IPS-20b (cell line): Measurements from ENCODE around the gene TENM3.

Experiments
- H3K27ac ChIP-seq: one replicate; pipeline ENCODE4 v1.5.1; 2013; ENCODE audit warnings: low read length
- H3K27me3 ChIP-seq: 2 replicates; pipeline ENCODE4 v1.6.1; 2013; ENCODE audit warnings: mild to moderate bottlenecking, low read length, inconsistent platforms; ENCODE audit not compliant: insufficient read depth
- H3K36me3 ChIP-seq: 2 replicates; pipeline ENCODE4 v1.6.1; 2013; ENCODE audit warnings: low read depth, mild to moderate bottlenecking, inconsistent platforms, low read length, moderate library complexity; ENCODE audit not compliant: insufficient read depth
- H3K4me1 ChIP-seq: 2 replicates; pipeline ENCODE4 v1.6.1; 2013; ENCODE audit warnings: mild to moderate bottlenecking, control low read depth, inconsistent platforms, low read length, moderate library complexity; ENCODE audit not compliant: insufficient read depth
- H3K4me3 ChIP-seq: 2 replicates; pipeline ENCODE4 v1.5.1; 2013; ENCODE audit warnings: mild to moderate bottlenecking, low read length, inconsistent platforms
- H3K9ac ChIP-seq: 2 replicates; pipeline ENCODE4 v1.6.1; 2013; ENCODE audit warnings: low read depth, mild to moderate bottlenecking, inconsistent platforms, low read length, moderate library complexity
- H3K9me3 ChIP-seq: 2 replicates; pipeline ENCODE4 v1.6.1; 2013; ENCODE audit warnings: mild to moderate bottlenecking, low read depth, low read length, inconsistent platforms; ENCODE audit not compliant: insufficient read depth

TENM3 gene

GRCh38 chr4:182276210-182277109, 33.3 kb downstream of the TENM3 start:
- H3K27ac ChIP-seq: no peak overlapping the region
- no peaks in the 10 kb centered on the region for H3K9me3 ChIP-seq

GRCh38 chr4:182277377-182277776, 34.2 kb downstream of the TENM3 start:
- Histone ChIP-seq H3K9me3 (no peaks in the 10 kb centered on the region), H3K9ac (no peak overlapping the region), H3K36me3 (no peaks in the 10 kb centered on the region), H3K27me3 (no peaks in the 10 kb centered on the region), H3K4me1 (peaks cover 18% of the 10 kb centered on the region), H3K4me3 (no peak overlapping the region), H3K27ac (no peak overlapping the region)

More at GRCh38 chr4:182276210-182277109, 33.3 kb downstream of the TENM3 start:
- no peak overlapping the region for H3K9ac ChIP-seq
- no peak overlapping the region for H3K4me3 ChIP-seq
- H3K27me3 ChIP-seq: no peaks in the 10 kb centered on the region
- no peaks in the 10 kb centered on the region for H3K36me3 ChIP-seq
- peaks cover 18% of the 10 kb centered on the region for H3K4me1 ChIP-seq

- Histone ChIP-seq H3K27me3 (no peaks in the 10 kb centered on the region), H3K4me3 (no peak overlapping the region), H3K36me3 (no peaks in the 10 kb centered on the region), H3K27ac (no peak overlapping the region), H3K9ac (no peak overlapping the region), H3K9me3 (no peaks in the 10 kb centered on the region), H3K4me1 (peaks cover 6% of the 10 kb centered on the region; the same call in 1 of the 2 replicates)
Observed at GRCh38 chr4:182278729-182279128, 35.5 kb downstream of the TENM3 start.

GRCh38 chr4:182280436-182281111, 37.4 kb downstream of the TENM3 start:
- Histone ChIP-seq H3K4me3 (no peak overlapping the region), H3K4me1 (no peaks in the 10 kb centered on the region), H3K27ac (no peak overlapping the region), H3K9ac (no peak overlapping the region), H3K27me3 (no peaks in the 10 kb centered on the region), H3K36me3 (no peaks in the 10 kb centered on the region), H3K9me3 (no peaks in the 10 kb centered on the region)

GRCh38 chr4:182286035-182286434, 42.8 kb downstream of the TENM3 start:
- no peak overlapping the region for H3K9ac ChIP-seq
- H3K4me3 ChIP-seq: no peak overlapping the region
- no peak overlapping the region for H3K27ac ChIP-seq
- no peaks in the 10 kb centered on the region for H3K36me3 ChIP-seq
- no peaks in the 10 kb centered on the region for H3K9me3 ChIP-seq
- H3K27me3 ChIP-seq: no peaks in the 10 kb centered on the region
- H3K4me1 ChIP-seq: no peaks in the 10 kb centered on the region

- Histone ChIP-seq H3K9ac (no peak overlapping the region), H3K36me3 (no peaks in the 10 kb centered on the region), H3K9me3 (no peaks in the 10 kb centered on the region), H3K27me3 (no peaks in the 10 kb centered on the region), H3K27ac (no peak overlapping the region), H3K4me3 (no peak overlapping the region), H3K4me1 (no peaks in the 10 kb centered on the region)
Observed at GRCh38 chr4:182286931-182287330, 43.7 kb downstream of the TENM3 start.

GRCh38 chr4:182288534-182288933, 45.3 kb downstream of the TENM3 start:
- H3K4me3 ChIP-seq: no peak overlapping the region
- peaks cover 3% of the 10 kb centered on the region; the same call in 1 of the 2 replicates for H3K4me1 ChIP-seq
- H3K27ac ChIP-seq: no peak overlapping the region
- H3K36me3 ChIP-seq: no peaks in the 10 kb centered on the region
- H3K27me3 ChIP-seq: no peaks in the 10 kb centered on the region
- no peak overlapping the region for H3K9ac ChIP-seq
- no peaks in the 10 kb centered on the region for H3K9me3 ChIP-seq

- Histone ChIP-seq H3K36me3 (no peaks in the 10 kb centered on the region), H3K4me1 (peaks cover 15% of the 10 kb centered on the region; the same call in 1 of the 2 replicates), H3K9me3 (no peaks in the 10 kb centered on the region), H3K9ac (no peak overlapping the region), H3K27me3 (no peaks in the 10 kb centered on the region), H3K4me3 (no peak overlapping the region), H3K27ac (no peak overlapping the region)
Observed at GRCh38 chr4:182289809-182290208, 46.6 kb downstream of the TENM3 start.

GRCh38 chr4:182291175-182291574, 48.0 kb downstream of the TENM3 start:
- H3K27ac ChIP-seq: no peak overlapping the region
- no peak overlapping the region for H3K4me3 ChIP-seq
- no peak overlapping the region for H3K9ac ChIP-seq
- no peaks in the 10 kb centered on the region for H3K36me3 ChIP-seq
- no peaks in the 10 kb centered on the region for H3K9me3 ChIP-seq
- peaks cover 15% of the 10 kb centered on the region; the same call in 1 of the 2 replicates for H3K4me1 ChIP-seq
- no peaks in the 10 kb centered on the region for H3K27me3 ChIP-seq

- Histone ChIP-seq H3K4me3 (no peak overlapping the region), H3K9me3 (no peaks in the 10 kb centered on the region), H3K36me3 (no peaks in the 10 kb centered on the region), H3K27me3 (no peaks in the 10 kb centered on the region), H3K27ac (no peak overlapping the region), H3K9ac (no peak overlapping the region), H3K4me1 (peaks cover 15% of the 10 kb centered on the region; the same call in 1 of the 2 replicates)
Observed at GRCh38 chr4:182291597-182292270, 48.5 kb downstream of the TENM3 start.

- Histone ChIP-seq H3K27ac (no peak overlapping the region), H3K4me3 (no peak overlapping the region), H3K4me1 (peaks cover 15% of the 10 kb centered on the region; the same call in 1 of the 2 replicates), H3K36me3 (no peaks in the 10 kb centered on the region), H3K9ac (no peak overlapping the region), H3K27me3 (no peaks in the 10 kb centered on the region), H3K9me3 (no peaks in the 10 kb centered on the region)
Observed at GRCh38 chr4:182292612-182293011, 49.4 kb downstream of the TENM3 start.
